HepG2 (cell line): Measurements from ENCODE around the gene EHD1. TPM values are rescaled to one million over a fixed set of nuclear protein-coding genes. Genes with fewer than 3 reads are reported as not detected.

Experiments
- ELF3 ChIP-seq: IDR thresholded peaks from 2 replicates; pipeline ENCODE4 v1.6.1; 2016; ENCODE audit warnings: missing genetic modification reagents, missing compliant biosample characterization
- HNRNPK ChIP-seq: fragments of 200-400 bp; formaldehyde crosslinking; IDR thresholded peaks from 2 replicates; pipeline ENCODE4 v1.6.1; 2018; ENCODE audit warnings: low read length, low read depth, moderate library complexity, mild to moderate bottlenecking; ENCODE audit not compliant: poor library complexity, severe bottlenecking
- THAP11 ChIP-seq: IDR thresholded peaks from 2 replicates; pipeline ENCODE4 v1.6.1; 2016; ENCODE audit warnings: missing biosample characterization, missing genetic modification reagents
- ZFP36L1 ChIP-seq: sonication (generic); formaldehyde crosslinking; IDR thresholded peaks from 2 replicates; pipeline ENCODE4 v1.8.0; 2022; ENCODE audit warnings: mild to moderate bottlenecking, missing genetic modification reagents, moderate library complexity
- ZFP37 ChIP-seq: sonication (generic); formaldehyde crosslinking; IDR thresholded peaks from 2 replicates; pipeline ENCODE4 v1.4.0; 2020; ENCODE audit warnings: missing genetic modification reagents, borderline replicate concordance
- ZNF382 ChIP-seq: sonication (generic); formaldehyde crosslinking; IDR thresholded peaks from 2 replicates; pipeline ENCODE4 v1.5.0; 2020; ENCODE audit warnings: missing genetic modification reagents, mild to moderate bottlenecking, borderline replicate concordance
- ZNF816 ChIP-seq: sonication (generic); formaldehyde crosslinking; IDR thresholded peaks from 2 replicates; pipeline ENCODE4 v1.8.0; 2022; ENCODE audit warnings: missing genetic modification reagents, mild to moderate bottlenecking, borderline replicate concordance
- ZNF883 ChIP-seq: sonication (generic); formaldehyde crosslinking; IDR thresholded peaks from 2 replicates; pipeline ENCODE4 v1.5.1; 2020; ENCODE audit warnings: mild to moderate bottlenecking, missing genetic modification reagents; ENCODE audit errors: not compliant biosample characterization
- polyA plus RNA-seq, 8 experiments: library from polyadenylated mRNA; depleted of rRNA in 3 of 8; stranded (reverse) in 7 of 8; unstranded in 1 of 8; fragments of >200 nt; fragmentation: Illumina TruSeq in 4 of 8; extraction: Trizol in 4 of 8; gene quantifications; 2 replicates each; pipeline versions ENCODE4 v1.2.1 to v1.2.3, GENCODE V29; 2011 to 2016; ENCODE audit warnings: low read depth in 4 of 8, missing spikeins in 1 of 8, mixed read lengths in 1 of 8; ENCODE audit not compliant: insufficient read depth in 1 of 8
- total RNA-seq, 5 experiments: library from RNA; depleted of rRNA; stranded (reverse); fragments of >200 nt; fragmentation: Illumina TruSeq; extraction: Trizol; gene quantifications; 2 replicates each; pipeline ENCODE4 v1.2.3, GENCODE V29; 2016; ENCODE audit warnings: low read depth in 1 of 5
- TF ChIP-seq, protein P1 (sequence below): sonication (generic); formaldehyde crosslinking; IDR thresholded peaks from 2 replicates; pipeline ENCODE4 v1.4.0; 2020; ENCODE audit warnings: missing genetic modification reagents, borderline replicate concordance
- TF ChIP-seq, protein P2 (sequence below): sonication (generic); formaldehyde crosslinking; IDR thresholded peaks from 2 replicates; pipeline ENCODE4 v1.5.0; 2020; ENCODE audit warnings: missing genetic modification reagents
- TF ChIP-seq, protein P3 (sequence below): sonication (generic); formaldehyde crosslinking; IDR thresholded peaks from 2 replicates; pipeline ENCODE4 v1.5.0; 2020; ENCODE audit warnings: mild to moderate bottlenecking, missing genetic modification reagents, moderate library complexity
- TF ChIP-seq, protein P4 (sequence below): sonication (generic); formaldehyde crosslinking; IDR thresholded peaks from 2 replicates; pipeline ENCODE4 v1.5.1; 2020; ENCODE audit warnings: missing genetic modification reagents, mild to moderate bottlenecking, borderline replicate concordance
- TF ChIP-seq, protein P5 (sequence below): sonication (generic); formaldehyde crosslinking; IDR thresholded peaks from 2 replicates; pipeline ENCODE4 v1.4.0; 2020; ENCODE audit warnings: missing genetic modification reagents, low read depth, mild to moderate bottlenecking, borderline replicate concordance
- TF ChIP-seq, protein P6 (sequence below): IDR thresholded peaks from 2 replicates; pipeline ENCODE4 v1.6.1; 2016; ENCODE audit warnings: low read depth, missing genetic modification reagents, missing compliant biosample characterization

Gene EHD1
- total and polyA plus RNA-seq, 2 of the 13 experiments (the other 11 are each of a cell fraction or from before 2014, with no cell fraction given): 23.6 to 26.6 TPM

DNA sequence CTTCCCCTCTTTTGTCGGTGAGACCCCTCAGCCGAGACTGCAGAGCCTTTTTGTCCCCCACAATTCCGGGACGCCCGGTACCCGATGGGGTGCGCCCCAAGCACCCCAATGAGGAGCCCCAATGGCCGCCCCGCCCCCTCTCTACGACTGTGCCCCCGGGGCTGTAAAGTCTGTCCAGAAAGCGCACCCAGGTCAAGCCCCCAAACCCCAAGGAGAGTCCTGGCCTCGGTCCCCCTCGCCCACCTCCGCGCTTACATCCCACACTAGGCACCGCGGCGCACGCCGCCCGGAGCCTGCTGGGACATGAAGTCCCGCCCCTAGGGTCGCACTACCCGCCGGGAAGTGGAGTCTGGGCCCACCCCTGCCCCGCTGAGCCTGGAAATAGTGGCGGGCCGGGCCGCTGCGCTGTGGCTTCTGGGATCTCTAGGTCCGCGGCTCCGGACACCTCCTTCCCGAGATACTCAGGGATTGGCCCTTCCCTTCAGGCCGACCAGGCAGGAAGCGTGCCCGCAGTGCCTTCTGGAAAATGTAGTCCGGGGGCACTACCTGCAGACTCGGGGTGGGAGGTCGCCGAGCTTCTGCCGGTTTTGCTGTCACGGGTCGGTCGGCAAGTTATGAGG lies 68.0 kb downstream of the EHD1 start, which contains the start of gene MEN1 (continued):
- TF ChIP-seq, protein P1, sequence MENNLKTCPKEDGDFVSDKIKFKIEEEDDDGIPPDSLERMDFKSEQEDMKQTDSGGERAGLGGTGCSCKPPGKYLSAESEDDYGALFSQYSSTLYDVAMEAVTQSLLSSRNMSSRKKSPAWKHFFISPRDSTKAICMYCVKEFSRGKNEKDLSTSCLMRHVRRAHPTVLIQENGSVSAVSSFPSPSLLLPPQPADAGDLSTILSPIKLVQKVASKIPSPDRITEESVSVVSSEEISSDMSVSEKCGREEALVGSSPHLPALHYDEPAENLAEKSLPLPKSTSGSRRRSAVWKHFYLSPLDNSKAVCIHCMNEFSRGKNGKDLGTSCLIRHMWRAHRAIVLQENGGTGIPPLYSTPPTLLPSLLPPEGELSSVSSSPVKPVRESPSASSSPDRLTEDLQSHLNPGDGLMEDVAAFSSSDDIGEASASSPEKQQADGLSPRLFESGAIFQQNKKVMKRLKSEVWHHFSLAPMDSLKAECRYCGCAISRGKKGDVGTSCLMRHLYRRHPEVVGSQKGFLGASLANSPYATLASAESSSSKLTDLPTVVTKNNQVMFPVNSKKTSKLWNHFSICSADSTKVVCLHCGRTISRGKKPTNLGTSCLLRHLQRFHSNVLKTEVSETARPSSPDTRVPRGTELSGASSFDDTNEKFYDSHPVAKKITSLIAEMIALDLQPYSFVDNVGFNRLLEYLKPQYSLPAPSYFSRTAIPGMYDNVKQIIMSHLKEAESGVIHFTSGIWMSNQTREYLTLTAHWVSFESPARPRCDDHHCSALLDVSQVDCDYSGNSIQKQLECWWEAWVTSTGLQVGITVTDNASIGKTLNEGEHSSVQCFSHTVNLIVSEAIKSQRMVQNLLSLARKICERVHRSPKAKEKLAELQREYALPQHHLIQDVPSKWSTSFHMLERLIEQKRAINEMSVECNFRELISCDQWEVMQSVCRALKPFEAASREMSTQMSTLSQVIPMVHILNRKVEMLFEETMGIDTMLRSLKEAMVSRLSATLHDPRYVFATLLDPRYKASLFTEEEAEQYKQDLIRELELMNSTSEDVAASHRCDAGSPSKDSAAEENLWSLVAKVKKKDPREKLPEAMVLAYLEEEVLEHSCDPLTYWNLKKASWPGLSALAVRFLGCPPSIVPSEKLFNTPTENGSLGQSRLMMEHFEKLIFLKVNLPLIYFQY (CRISPR knock-in tag): peak; percentile 94
- TF ChIP-seq, protein P2, sequence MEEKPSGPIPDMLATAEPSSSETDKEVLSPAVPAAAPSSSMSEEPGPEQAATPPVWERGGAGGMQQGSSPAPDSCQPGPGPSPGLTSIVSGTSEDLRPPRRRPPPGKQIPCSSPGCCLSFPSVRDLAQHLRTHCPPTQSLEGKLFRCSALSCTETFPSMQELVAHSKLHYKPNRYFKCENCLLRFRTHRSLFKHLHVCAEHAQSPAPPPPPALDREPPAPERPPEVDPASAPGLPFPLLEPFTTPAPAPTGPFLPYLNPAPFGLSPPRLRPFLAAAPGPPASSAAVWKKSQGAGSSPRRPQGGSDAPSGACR (CRISPR knock-in tag): no peak
- TF ChIP-seq HNRNPK: peak; percentile 70
- no peak for TF ChIP-seq ZNF816 (CRISPR knock-in tag)
- TF ChIP-seq, protein P3, sequence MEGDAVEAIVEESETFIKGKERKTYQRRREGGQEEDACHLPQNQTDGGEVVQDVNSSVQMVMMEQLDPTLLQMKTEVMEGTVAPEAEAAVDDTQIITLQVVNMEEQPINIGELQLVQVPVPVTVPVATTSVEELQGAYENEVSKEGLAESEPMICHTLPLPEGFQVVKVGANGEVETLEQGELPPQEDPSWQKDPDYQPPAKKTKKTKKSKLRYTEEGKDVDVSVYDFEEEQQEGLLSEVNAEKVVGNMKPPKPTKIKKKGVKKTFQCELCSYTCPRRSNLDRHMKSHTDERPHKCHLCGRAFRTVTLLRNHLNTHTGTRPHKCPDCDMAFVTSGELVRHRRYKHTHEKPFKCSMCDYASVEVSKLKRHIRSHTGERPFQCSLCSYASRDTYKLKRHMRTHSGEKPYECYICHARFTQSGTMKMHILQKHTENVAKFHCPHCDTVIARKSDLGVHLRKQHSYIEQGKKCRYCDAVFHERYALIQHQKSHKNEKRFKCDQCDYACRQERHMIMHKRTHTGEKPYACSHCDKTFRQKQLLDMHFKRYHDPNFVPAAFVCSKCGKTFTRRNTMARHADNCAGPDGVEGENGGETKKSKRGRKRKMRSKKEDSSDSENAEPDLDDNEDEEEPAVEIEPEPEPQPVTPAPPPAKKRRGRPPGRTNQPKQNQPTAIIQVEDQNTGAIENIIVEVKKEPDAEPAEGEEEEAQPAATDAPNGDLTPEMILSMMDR (CRISPR knock-in tag): 0 out of 2 replicates have a peak, but pooled peaks have one; percentile 10
- TF ChIP-seq ZFP37: no peak
- TF ChIP-seq ZNF382 (CRISPR knock-in tag): no peak
- peak; percentile 55 for TF ChIP-seq ELF3 (CRISPR knock-in tag)
- TF ChIP-seq, protein P4, sequence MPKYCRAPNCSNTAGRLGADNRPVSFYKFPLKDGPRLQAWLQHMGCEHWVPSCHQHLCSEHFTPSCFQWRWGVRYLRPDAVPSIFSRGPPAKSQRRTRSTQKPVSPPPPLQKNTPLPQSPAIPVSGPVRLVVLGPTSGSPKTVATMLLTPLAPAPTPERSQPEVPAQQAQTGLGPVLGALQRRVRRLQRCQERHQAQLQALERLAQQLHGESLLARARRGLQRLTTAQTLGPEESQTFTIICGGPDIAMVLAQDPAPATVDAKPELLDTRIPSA: no peak
- peak; percentile 99 for TF ChIP-seq THAP11 (CRISPR knock-in tag)
- peak; percentile 29; the same call in 1 of the 2 replicates for TF ChIP-seq ZFP36L1
- TF ChIP-seq ZNF883 (CRISPR knock-in tag): peak; percentile 35
- TF ChIP-seq, protein P5, sequence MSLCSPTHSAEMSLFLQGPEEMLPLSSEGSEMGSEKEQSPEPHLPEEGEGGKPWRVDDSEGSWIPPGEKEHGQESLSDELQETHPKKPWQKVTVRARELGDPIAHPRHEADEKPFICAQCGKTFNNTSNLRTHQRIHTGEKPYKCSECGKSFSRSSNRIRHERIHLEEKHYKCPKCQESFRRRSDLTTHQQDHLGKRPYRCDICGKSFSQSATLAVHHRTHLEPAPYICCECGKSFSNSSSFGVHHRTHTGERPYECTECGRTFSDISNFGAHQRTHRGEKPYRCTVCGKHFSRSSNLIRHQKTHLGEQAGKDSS (CRISPR knock-in tag): no peak
- TF ChIP-seq, protein P6, sequence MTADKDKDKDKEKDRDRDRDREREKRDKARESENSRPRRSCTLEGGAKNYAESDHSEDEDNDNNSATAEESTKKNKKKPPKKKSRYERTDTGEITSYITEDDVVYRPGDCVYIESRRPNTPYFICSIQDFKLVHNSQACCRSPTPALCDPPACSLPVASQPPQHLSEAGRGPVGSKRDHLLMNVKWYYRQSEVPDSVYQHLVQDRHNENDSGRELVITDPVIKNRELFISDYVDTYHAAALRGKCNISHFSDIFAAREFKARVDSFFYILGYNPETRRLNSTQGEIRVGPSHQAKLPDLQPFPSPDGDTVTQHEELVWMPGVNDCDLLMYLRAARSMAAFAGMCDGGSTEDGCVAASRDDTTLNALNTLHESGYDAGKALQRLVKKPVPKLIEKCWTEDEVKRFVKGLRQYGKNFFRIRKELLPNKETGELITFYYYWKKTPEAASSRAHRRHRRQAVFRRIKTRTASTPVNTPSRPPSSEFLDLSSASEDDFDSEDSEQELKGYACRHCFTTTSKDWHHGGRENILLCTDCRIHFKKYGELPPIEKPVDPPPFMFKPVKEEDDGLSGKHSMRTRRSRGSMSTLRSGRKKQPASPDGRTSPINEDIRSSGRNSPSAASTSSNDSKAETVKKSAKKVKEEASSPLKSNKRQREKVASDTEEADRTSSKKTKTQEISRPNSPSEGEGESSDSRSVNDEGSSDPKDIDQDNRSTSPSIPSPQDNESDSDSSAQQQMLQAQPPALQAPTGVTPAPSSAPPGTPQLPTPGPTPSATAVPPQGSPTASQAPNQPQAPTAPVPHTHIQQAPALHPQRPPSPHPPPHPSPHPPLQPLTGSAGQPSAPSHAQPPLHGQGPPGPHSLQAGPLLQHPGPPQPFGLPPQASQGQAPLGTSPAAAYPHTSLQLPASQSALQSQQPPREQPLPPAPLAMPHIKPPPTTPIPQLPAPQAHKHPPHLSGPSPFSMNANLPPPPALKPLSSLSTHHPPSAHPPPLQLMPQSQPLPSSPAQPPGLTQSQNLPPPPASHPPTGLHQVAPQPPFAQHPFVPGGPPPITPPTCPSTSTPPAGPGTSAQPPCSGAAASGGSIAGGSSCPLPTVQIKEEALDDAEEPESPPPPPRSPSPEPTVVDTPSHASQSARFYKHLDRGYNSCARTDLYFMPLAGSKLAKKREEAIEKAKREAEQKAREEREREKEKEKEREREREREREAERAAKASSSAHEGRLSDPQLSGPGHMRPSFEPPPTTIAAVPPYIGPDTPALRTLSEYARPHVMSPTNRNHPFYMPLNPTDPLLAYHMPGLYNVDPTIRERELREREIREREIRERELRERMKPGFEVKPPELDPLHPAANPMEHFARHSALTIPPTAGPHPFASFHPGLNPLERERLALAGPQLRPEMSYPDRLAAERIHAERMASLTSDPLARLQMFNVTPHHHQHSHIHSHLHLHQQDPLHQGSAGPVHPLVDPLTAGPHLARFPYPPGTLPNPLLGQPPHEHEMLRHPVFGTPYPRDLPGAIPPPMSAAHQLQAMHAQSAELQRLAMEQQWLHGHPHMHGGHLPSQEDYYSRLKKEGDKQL (CRISPR knock-in tag): no peak; the same call in 1 of the 2 replicates
